HG03175 (cell line): Measurements from ENCODE around the gene OAT.

ENCODE experiments used
- ATAC-seq: cut with Tn5 transposase; IDR thresholded peaks from one replicate; pipeline ENCODE4 v1.9.1; 2021; ENCODE audit warnings: mild to moderate bottlenecking, moderate library complexity; ENCODE audit not compliant: unreplicated experiment

OAT gene

DNA sequence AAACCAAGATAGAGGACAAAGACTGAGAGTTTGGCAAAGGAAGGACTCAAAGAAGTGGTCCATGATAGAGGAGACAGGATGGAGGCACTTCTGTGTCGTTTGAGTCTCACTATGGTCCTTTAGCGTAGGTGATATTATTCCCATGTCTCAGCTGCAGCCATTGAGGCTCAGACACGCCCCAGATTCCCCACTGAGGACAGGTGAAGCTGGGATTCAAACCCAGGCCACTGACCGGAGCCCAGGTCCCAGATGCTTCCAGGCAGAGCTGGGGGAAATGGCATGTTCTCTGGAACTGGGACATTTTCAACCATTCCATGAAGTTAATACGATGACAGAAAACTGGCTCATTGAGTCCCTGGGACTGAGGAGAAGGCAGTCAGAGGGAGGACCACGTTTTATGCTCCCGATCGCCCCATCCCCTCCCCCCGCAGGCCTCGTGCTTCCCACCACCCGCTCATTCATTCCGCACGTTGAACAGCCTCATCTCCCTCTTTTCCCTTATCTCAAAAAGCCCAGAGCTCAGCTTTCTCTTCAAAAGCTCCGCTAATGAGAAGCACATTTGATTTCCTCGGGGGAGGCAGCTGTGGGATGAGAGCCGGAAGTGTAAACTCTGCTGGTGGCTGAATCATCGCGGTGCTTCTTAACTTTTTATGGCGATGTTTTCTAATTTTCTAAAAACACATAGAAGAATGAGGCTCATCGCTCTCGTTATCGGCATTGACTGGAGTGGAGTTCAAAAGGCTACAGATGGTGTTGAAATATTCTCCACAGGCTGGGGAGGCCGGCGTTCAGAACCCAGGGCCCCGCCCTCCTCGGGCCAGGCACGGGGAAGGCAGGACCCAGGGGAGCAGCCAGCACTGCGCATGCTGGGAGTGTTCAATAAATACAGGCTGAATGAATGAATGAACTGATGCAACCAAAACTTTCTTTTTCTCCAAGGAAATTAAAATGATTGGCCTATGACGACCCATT is 64.0 kb downstream of the OAT start:
- peak; percentile 65 for ATAC-seq

DNA sequence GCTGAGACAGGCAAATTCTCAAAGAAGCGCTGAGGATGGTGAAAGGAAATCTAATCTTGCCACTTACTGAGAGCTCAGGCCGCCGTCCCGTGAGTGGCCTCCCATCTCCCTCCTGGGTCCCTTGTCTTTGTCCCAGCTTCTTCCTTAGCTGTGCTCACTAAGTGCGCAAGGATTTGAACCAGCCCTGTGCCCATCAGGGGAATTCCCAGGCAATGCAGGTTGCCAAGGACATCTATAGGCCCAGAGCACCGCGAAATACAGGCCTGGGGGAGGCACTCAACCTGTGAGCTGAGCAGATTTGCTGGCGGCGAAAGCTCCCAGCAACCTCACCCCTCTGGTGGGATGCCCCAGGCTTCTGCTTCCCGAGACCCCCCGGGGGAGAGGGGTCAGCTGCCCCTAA is 64.8 kb downstream of the OAT start:
- ATAC-seq = no peak

DNA sequence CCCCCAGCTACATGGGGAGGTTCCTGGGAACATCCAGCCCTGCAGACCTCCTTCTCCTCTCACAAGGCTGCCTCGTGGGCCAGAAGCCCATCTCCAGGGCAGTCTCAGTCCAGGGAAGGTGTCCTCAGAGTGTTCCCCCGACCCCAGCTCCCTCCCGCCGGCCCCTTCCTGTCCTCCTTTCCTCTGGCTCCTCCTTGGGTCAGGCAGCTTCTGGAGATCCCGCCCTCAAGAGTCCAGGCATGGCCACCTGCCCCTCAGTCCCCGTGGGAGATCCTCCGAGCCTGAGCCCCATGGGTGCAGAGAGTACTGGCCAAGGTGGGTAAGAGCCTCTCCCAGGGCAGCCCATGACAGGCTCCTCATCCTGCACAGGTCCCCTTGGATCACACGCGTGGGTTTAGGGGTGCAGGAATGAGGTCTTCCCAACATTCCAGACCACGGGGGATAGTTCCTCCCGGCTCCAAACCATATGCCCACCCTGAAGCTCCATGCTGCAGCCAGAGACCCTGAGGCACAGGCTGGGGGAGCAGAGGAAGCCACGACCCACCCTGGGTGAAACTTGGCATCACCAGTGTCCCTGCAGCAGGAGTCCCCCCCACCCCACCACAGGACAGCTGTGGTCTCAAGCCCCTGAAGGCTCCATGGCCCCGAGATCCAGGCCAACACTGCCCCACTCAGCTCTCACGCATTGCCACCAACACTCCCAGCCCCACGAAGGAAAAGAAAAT is 65.5 kb downstream of the OAT start:
- no peak for ATAC-seq

DNA sequence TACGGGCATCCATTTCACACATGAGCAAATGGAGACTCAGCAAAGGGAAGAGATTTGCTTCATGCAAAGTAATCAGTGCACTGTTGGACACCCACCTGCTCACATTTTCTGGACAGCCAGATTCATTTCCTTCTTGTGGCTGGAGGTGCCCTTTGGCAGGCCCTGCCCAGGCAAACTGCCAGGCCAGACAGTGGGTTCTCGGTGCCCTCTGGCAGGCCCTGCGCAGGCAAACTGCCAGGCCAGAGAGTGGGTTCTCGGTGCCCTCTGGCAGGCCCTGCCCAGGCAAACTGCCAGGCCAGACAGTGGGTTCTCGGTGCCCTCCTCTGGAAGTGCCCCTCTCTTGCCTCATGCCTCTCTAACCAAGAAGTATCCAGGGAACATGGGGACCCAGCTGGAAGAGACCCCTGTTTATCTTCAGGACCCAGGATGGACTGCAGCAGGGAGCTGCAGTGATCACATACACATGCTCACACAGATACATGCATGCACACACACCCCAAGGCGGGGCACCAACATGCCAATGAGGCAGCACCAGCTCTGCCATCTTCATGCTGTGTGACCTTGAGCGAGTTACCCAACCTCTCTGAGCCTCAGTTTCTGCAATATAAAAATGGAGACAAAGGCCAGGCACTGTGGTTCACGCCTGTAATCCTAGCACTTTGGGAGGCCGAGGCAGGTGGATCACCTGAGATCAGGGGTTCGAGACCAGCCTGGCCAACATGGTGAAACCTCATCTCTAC is 67.1 kb downstream of the OAT start:
- ATAC-seq = no peak

DNA sequence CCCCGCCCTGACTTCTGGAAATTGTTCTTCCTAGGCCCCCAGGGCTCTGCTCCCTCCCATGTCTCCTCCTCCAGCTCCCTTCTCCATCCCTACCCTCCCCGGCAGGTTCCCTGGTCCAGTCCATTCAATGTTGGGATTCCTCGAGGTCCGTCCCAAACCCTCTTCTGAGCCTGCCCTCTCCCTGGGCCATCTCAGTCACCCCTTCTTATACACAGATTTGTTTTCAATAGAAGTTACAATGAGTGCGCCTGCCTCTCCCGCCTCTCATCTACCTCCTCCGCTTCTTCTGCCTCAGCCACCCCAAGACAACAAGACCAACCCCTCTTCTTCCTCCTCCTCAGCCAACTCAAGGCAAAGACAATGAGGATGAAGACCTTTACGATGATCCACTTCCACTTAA is 67.9 kb downstream of the OAT start:
- ATAC-seq = no peak

DNA sequence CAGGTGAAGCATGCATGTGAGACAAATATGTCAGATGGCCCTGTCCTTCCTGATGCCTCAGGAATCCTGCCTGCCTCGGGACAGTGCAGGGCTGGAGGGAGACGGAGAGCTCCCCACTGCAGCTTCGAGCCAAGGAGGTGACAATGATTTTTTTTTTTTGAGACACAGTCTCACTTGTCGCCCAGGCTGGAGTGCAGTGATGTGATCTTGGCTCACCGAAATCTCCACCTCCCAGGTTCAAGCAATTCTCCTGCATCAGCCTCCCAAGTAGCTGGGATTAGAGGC is 68.8 kb downstream of the OAT start:
- no peak for ATAC-seq

DNA sequence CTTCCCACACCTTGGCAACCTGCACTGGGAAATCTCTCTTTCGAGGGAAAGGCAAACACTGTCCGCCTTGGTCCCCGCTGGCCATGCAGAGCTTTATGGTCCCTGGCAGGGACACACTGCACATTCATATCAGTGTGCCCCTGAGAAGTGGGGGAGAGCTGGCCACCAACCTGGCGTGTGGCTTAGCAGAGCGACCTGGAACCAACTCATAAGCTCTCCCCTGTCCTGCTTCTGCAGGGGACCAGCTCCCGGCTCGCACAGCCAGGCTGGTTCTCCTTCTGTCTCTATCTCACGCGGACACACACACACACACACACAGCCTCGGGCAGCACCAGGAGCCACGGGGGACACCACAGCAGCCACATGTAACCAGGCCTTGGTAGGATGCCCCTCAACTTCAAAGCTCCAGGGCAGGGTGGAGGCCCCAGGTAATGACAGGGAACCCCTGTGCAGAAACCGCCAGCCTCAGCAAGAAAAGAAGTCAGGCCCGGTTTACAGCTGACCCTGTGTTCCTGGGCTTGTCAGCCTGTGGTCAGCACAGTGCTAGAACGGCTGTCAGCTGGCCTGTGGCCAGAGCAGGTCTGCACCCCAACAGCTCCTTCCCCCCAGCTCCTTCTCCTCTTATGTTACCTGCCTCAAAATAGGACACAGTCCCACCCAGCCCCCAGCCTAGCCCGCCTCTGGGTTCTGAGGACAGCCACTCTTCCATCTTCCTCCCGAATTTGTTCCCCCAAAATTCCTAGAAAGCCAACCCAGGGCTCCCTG is 69.3 kb downstream of the OAT start:
- no peak for ATAC-seq

DNA sequence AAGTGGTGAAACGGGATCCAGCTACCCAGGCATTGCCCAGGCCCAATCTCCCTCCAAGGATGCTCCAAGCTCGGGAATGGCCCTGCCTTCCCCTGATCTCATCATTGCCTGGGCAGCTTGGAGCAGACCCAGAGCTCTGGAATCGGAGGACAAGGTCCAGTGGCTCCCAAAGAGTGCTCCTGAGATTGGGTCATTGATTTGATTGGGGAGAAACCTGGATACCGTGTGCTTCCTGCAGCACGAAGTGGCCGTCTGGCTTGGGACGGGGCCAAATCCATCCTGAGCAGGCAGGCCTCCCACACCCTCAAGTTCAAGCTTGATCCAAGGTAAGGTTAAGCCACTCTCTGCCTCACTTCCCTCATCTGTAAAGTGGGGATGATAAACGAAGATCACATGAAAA is 69.9 kb downstream of the OAT start:
- ATAC-seq = no peak

DNA sequence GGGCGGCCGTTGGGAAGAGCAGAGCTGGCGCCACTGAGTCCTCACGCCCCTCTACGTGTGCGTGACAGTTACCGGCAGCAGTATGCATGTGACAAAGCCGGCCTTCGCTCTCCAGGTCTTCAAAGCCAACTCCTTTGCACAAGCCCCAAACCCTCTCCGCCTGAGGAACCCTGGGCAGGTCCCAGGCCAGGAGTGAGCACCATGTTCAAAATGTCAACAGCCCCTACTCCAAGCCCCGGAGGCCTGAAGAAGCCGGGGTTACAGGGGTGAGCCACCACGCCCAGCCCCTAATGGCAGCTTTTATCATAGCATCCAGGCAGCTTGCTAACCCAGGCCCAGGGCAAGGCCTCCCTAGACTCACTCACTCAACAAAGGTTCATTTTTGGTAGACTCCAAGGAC is 70.8 kb downstream of the OAT start:
- no peak for ATAC-seq
